NCI-H2227 (cell line): ENCODE measurements around the gene ANO10.
"Not testable (repeated sequence)": the region's sequence is repeated elsewhere in the genome, so short reads cannot be mapped to it uniquely, and the experiment has no call there.

Source experiments
- DNase-seq: peaks from one replicate; lab custom pipeline; 2025; ENCODE audit not compliant: unreplicated experiment; lab: John Stamatoyannopoulos, UW

Gene ANO10

GRCh38 chr3:43621656-43622432 lies at the start of gene ANO10:
Gene ANO10 (minus strand): TSS chr3:43622011. CDS start chr3:43605852, 16,159 bp downstream.
- DNase-seq = peak; percentile 96

- DNase-seq = no peak
Measured at GRCh38 chr3:43670635-43671522, 49.1 kb upstream of the ANO10 start.

GRCh38 chr3:43665011-43665410 lies 43.2 kb upstream of the ANO10 start:
- DNase-seq = not testable (repeated sequence)

- DNase-seq = not testable (repeated sequence)
Measured at GRCh38 chr3:43661376-43661775, 39.6 kb upstream of the ANO10 start.

- no peak for DNase-seq
Measured at GRCh38 chr3:43659250-43659880, 37.6 kb upstream of the ANO10 start.

- not testable (repeated sequence) for DNase-seq
Measured at GRCh38 chr3:43656390-43656789, 34.6 kb upstream of the ANO10 start.

- DNase-seq = no peak
Measured at GRCh38 chr3:43650345-43650744, 28.5 kb upstream of the ANO10 start.

GRCh38 chr3:43649365-43649968 lies 27.7 kb upstream of the ANO10 start:
- DNase-seq = no peak

GRCh38 chr3:43648957-43649356 lies 27.1 kb upstream of the ANO10 start:
- DNase-seq = no peak

- no peak for DNase-seq
Measured at GRCh38 chr3:43647331-43648166, 25.7 kb upstream of the ANO10 start.

- DNase-seq = no peak
Measured at GRCh38 chr3:43644443-43644842, 22.6 kb upstream of the ANO10 start.

GRCh38 chr3:43641306-43642114 lies 19.7 kb upstream of the ANO10 start:
- DNase-seq = no peak

- no peak for DNase-seq
Measured at GRCh38 chr3:43640681-43641080, 18.9 kb upstream of the ANO10 start.

- no peak for DNase-seq
Measured at GRCh38 chr3:43638594-43639447, 17.0 kb upstream of the ANO10 start.

- no peak for DNase-seq
Measured at GRCh38 chr3:43637702-43638101, 15.9 kb upstream of the ANO10 start.

- DNase-seq = no peak
Measured at GRCh38 chr3:43632986-43633385, 11.2 kb upstream of the ANO10 start.

GRCh38 chr3:43632269-43632733 lies 10.5 kb upstream of the ANO10 start:
- DNase-seq = no peak

GRCh38 chr3:43629741-43630140 lies 7.9 kb upstream of the ANO10 start:
- DNase-seq = no peak
